D721Med (cell line): ENCODE data around the gene ACIN1.

Source experiments
- DNase-seq: peaks from one replicate; pipeline ENCODE4 v3.0.0; 2011; ENCODE audit warnings: low spot score; ENCODE audit not compliant: insufficient read length
- FAIRE-seq: peaks from 2 replicates; lab custom pipeline; 2011; peaks lifted over from hg19 to GRCh38; lab: Jason Lieb, UNC
- TF ChIP-seq, protein P1 (sequence below): IDR thresholded peaks from 2 replicates; pipeline ENCODE4 v1.5.1; 2012; ENCODE audit warnings: mild to moderate bottlenecking, control low read depth; ENCODE audit not compliant: insufficient read depth; ENCODE audit errors: missing control alignments

ACIN1 gene

DNA sequence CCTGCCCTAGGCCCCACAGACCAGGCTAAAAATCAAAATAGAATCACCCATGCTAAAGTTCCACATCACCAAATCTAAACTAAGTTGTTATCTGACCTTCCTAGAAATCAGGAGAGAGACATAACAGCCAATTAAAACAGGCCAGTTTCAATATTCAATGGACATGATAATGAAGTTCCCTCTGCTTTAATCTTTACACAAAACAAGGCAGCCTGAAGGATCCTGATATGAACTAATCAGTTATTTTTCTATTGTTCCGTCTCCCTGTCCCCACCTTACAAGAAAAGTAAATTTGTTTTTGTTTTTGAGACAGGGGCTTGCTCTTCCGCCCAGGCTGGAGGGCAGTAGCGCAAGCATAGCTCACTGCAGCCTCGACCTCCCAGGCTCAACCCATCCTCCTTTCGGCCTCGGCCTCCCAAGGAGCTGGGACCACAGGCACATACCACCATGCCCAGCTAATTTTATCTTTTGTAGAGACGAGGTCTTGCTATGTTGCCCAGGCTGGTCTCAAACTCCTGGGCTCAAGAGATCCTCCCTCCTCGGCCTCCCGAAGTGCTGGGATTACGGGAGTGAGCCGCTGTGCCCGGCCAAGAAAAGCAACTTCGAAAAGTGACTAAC lies 29.5 kb upstream of the ACIN1 start:
- FAIRE-seq (no peak), DNase-seq (no peak)
- TF ChIP-seq, protein P1, sequence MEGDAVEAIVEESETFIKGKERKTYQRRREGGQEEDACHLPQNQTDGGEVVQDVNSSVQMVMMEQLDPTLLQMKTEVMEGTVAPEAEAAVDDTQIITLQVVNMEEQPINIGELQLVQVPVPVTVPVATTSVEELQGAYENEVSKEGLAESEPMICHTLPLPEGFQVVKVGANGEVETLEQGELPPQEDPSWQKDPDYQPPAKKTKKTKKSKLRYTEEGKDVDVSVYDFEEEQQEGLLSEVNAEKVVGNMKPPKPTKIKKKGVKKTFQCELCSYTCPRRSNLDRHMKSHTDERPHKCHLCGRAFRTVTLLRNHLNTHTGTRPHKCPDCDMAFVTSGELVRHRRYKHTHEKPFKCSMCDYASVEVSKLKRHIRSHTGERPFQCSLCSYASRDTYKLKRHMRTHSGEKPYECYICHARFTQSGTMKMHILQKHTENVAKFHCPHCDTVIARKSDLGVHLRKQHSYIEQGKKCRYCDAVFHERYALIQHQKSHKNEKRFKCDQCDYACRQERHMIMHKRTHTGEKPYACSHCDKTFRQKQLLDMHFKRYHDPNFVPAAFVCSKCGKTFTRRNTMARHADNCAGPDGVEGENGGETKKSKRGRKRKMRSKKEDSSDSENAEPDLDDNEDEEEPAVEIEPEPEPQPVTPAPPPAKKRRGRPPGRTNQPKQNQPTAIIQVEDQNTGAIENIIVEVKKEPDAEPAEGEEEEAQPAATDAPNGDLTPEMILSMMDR, result no peak

DNA sequence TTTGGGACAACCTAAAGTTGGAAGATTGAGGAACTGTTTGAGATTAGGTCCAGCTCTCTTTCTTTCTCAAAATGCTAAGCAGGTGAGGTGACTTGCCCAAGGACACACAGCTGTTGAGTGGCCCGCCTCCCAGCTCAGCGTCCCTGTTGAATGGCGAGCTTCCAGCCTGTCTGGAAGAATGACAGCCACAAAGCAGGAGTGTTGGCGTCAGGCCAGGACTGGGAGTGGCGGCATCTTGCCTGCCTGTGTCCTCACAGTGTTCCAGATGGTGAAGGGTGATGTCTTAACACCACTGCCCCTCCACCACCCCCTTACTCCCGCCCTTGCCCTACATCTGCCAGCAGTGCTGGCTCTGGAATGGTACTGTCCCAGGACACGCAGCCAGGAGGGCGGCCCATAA lies 28.5 kb upstream of the ACIN1 start:
- TF ChIP-seq, protein P1, result no peak
- no peak for FAIRE-seq
- DNase-seq, result no peak

DNA sequence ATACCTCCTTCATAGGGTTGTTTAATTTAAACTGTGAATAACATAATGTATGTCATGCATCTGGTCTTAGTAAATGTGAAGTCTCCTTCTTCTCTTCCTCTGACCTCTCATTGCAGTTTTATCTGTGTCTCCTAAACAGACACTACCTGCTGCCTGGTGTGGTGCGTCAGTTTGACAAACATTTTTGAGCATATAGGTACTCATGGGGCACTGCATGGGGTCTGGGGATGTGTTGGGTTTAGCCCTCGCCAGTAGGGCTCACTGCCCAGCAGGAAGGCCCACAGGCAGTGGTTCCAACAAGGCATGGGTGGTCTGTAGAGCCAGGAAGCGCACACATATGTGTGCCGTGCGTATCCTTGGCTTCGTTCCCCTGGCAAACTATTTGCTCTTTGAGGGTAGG lies 27.1 kb upstream of the ACIN1 start:
- no peak for DNase-seq
- TF ChIP-seq, protein P1, result no peak
- FAIRE-seq, result no peak

DNA sequence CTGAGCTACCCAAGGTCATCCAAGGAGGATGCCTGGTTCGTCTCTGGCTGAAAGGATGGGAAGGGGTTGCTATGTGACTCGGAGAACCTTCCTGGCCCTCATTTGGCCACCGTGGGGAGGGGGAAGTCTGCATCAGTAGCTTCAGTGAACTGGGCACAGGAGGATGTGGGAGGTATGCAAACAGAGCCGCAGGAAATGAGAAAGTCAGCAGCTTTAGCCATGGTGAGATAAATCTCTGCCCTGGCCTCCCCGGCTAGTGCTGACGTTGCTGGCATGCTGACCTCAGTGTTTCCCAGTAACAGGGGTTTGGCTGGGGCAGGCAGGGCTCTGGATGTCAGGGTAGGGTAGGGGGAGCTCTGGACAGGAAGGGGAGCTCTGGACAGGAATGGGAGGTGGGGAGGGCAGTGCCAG lies 26.4 kb upstream of the ACIN1 start:
- FAIRE-seq (no peak), DNase-seq (no peak)
- TF ChIP-seq, protein P1, result no peak

DNA sequence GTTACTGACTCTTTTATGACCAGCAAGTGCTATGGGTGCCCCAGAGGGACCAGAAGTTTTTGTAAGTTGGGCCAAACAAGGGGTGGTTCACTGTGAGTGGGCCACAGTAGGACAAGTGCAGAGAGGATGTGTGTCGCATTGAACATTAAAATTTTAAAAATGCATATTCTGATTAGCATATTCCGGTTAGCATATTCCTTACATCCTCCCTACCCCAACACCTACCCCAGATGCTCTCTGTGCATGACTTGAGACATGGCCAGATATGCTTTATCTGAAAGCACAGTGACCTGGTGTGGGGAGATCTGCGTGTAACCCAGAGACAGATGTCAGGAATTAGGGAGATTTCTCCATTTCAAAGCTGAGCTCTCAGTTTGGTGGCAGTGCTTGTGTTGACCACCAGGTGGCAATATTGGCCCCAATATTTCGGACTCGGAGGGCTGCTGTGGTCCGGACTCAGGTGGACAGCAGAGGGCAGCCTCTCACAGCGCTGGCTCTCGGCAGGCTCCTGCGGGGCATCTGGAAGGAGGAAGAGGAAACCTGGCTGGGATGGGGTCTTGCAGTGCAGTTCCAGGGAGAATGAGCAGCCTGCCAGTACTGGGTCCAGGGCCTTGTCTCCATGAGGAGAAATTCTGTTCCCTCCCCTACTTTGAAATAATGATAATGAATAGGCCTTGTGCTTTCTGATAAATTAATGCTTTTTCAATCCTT lies 25.8 kb upstream of the ACIN1 start:
- FAIRE-seq (no peak), DNase-seq (peak; percentile 90)
- TF ChIP-seq, protein P1, result peak; percentile 100

DNA sequence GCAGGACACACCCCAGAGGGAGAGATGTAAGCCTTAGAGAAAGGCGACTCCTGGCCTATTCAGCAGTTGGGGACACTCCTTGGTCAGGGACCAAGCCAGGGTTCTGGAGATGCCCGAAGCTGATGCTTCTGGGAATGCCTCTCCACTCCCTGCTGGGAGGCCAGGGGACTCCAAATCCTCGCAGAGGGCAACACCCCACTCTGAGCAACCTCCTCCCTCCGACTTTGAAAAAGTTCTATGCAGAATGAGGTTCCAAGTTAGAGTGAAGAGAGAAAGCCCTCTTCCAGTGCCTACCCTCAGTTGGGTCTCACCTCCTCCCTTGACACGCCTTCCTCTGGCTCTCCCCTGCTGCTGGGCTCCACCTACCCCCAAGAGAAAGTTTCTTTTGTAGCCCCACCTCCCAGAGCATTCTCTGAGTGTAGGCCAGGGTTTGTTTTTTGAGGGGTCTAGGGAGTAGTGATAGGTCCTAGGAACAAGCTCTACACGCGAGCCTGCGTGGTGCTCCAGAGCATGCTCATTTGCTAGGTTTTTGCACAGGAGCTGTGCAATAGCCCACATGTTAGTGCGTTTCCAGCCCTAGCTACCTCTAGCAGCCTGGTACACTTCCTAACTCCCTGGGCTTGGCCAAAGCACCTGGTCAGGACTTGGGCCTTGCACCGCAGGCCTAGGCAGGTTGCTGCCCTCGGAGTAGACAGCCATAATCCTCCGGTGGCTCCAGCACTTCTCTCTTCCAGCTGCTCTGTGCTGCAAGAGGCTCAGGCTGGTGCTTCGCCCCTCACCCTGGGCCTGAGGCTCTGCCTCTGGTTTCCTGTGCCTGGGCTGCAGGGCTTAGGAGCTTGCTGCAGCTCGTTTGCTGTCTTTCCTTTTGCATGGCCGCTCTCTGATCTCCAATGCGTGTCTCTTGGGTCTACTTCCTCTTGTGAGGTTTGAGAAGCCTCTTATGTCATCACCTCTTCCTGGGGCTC lies 24.7 kb upstream of the ACIN1 start:
- no peak for DNase-seq
- TF ChIP-seq, protein P1, result no peak
- FAIRE-seq, result no peak
